ENCODE data around the gene EXOC6B. TPM values are rescaled to one million over a fixed set of nuclear protein-coding genes. Genes with fewer than 3 reads are reported as not detected.

The EXOC6B gene
- polyA plus RNA-seq, 2 of the 4 experiments (the other 2 are of a cell fraction) = 15.5 to 24.7 TPM

GRCh38 chr2:72255540-72255939 lies 570.3 kb downstream of the EXOC6B start:
- no peak overlapping the region for H3K4me3 ChIP-seq
- DNase-seq (ENCODE audit: low read depth in 1 of 2, low spot score in 1 of 2) (no peak), FAIRE-seq (no peak), ATAC-seq (no peak)
- no peak overlapping the region for H3K4me2 ChIP-seq
- ChIA-PET POLR2A (no interaction called here), CTCF (interaction anchor here (0.8 kb wide), 2 partner anchors 45 to 105 kb away, joined by 3 read pairs; no protein-coding TSS in a partner anchor)
- 92% methylated on average over 1 of the region's 1 CpG for WGBS (ENCODE audit: missing lambda C conversion rate)
- H3K9me3 ChIP-seq = no peaks in the 10 kb centered on the region
- no peaks in the 10 kb centered on the region for H3K4me1 ChIP-seq
- H3K27ac ChIP-seq = no peak overlapping the region
- TF ChIP-seq, protein P1, sequence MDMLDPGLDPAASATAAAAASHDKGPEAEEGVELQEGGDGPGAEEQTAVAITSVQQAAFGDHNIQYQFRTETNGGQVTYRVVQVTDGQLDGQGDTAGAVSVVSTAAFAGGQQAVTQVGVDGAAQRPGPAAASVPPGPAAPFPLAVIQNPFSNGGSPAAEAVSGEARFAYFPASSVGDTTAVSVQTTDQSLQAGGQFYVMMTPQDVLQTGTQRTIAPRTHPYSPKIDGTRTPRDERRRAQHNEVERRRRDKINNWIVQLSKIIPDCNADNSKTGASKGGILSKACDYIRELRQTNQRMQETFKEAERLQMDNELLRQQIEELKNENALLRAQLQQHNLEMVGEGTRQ (IDR thresholded peaks at IDR 0.05) = no peak
- TF ChIP-seq EP300 (IDR thresholded peaks at IDR 0.05) = no peak
- TF ChIP-seq, protein P2, sequence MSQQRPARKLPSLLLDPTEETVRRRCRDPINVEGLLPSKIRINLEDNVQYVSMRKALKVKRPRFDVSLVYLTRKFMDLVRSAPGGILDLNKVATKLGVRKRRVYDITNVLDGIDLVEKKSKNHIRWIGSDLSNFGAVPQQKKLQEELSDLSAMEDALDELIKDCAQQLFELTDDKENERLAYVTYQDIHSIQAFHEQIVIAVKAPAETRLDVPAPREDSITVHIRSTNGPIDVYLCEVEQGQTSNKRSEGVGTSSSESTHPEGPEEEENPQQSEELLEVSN (IDR thresholded peaks at IDR 0.05; ENCODE audit: borderline replicate concordance, low read depth) = no peak
- no peak for TF ChIP-seq MYC (IDR thresholded peaks at IDR 0.05; ENCODE audit: borderline replicate concordance, low read length)
- TF ChIP-seq ZFP36 (IDR thresholded peaks at IDR 0.05; ENCODE audit: borderline replicate concordance, partially characterized antibody) = no peak
- no peak for TF ChIP-seq CTCF (IDR thresholded peaks at IDR 0.05)
- TF ChIP-seq, protein P3, sequence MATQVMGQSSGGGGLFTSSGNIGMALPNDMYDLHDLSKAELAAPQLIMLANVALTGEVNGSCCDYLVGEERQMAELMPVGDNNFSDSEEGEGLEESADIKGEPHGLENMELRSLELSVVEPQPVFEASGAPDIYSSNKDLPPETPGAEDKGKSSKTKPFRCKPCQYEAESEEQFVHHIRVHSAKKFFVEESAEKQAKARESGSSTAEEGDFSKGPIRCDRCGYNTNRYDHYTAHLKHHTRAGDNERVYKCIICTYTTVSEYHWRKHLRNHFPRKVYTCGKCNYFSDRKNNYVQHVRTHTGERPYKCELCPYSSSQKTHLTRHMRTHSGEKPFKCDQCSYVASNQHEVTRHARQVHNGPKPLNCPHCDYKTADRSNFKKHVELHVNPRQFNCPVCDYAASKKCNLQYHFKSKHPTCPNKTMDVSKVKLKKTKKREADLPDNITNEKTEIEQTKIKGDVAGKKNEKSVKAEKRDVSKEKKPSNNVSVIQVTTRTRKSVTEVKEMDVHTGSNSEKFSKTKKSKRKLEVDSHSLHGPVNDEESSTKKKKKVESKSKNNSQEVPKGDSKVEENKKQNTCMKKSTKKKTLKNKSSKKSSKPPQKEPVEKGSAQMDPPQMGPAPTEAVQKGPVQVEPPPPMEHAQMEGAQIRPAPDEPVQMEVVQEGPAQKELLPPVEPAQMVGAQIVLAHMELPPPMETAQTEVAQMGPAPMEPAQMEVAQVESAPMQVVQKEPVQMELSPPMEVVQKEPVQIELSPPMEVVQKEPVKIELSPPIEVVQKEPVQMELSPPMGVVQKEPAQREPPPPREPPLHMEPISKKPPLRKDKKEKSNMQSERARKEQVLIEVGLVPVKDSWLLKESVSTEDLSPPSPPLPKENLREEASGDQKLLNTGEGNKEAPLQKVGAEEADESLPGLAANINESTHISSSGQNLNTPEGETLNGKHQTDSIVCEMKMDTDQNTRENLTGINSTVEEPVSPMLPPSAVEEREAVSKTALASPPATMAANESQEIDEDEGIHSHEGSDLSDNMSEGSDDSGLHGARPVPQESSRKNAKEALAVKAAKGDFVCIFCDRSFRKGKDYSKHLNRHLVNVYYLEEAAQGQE (IDR thresholded peaks at IDR 0.05) = no peak
- no peak for TF ChIP-seq ESRRA (IDR thresholded peaks at IDR 0.05; ENCODE audit: borderline replicate concordance, low read length)
- TF ChIP-seq RCOR1 (IDR thresholded peaks at IDR 0.05; ENCODE audit: low read depth, low read length) = no peak
- no peak for TF ChIP-seq RFX5 (IDR thresholded peaks at IDR 0.05)
- TF ChIP-seq ZSCAN20 (CRISPR knock-in tag; IDR thresholded peaks at IDR 0.05) = no peak
- no peak for TF ChIP-seq TP53 (CRISPR knock-in tag; IDR thresholded peaks at IDR 0.05)

- H3K4me2 ChIP-seq = no peak overlapping the region
- TF ChIP-seq, protein P1 (IDR thresholded peaks at IDR 0.05) = no peak
- TF ChIP-seq KDM1A (IDR thresholded peaks at IDR 0.05; ENCODE audit: low read depth) (no peak), CEBPB (IDR thresholded peaks at IDR 0.05) (no peak), MAFK (IDR thresholded peaks at IDR 0.05; ENCODE audit: partially characterized antibody) (peak; percentile 98)
- no peak overlapping the region for H3K4me3 ChIP-seq
- DNase-seq (ENCODE audit: low read depth in 1 of 2, low spot score in 1 of 2) (no peak), FAIRE-seq (no peak), ATAC-seq (no peak)
- H3K4me1 ChIP-seq = no peaks in the 10 kb centered on the region
- ChIA-PET CTCF (interaction anchor here (0.8 kb wide), 1 partner anchor 45 kb away, joined by 3 read pairs; no protein-coding TSS in a partner anchor), POLR2A (no interaction called here)
- no peaks in the 10 kb centered on the region for H3K9me3 ChIP-seq
- 89% methylated on average over 1 of the region's 1 CpG for WGBS (ENCODE audit: missing lambda C conversion rate)
- H3K27ac ChIP-seq = no peak overlapping the region
These were observed 570.9 kb downstream of the EXOC6B start for GRCh38 chr2:72254831-72255451.
